GM10266 (cell line): ENCODE results near the gene ARHGEF16.

Source experiments
- DNase-seq: peaks from one replicate; pipeline ENCODE4 v3.0.0; 2012; ENCODE audit errors: extremely low spot score
- TF ChIP-seq, protein P1 (sequence below): IDR thresholded peaks from 2 replicates; pipeline ENCODE4 v1.5.1; 2012; ENCODE audit warnings: mild to moderate bottlenecking, low read depth; ENCODE audit not compliant: control insufficient read depth, insufficient read depth; ENCODE audit errors: missing control alignments

The ARHGEF16 gene

DNA sequence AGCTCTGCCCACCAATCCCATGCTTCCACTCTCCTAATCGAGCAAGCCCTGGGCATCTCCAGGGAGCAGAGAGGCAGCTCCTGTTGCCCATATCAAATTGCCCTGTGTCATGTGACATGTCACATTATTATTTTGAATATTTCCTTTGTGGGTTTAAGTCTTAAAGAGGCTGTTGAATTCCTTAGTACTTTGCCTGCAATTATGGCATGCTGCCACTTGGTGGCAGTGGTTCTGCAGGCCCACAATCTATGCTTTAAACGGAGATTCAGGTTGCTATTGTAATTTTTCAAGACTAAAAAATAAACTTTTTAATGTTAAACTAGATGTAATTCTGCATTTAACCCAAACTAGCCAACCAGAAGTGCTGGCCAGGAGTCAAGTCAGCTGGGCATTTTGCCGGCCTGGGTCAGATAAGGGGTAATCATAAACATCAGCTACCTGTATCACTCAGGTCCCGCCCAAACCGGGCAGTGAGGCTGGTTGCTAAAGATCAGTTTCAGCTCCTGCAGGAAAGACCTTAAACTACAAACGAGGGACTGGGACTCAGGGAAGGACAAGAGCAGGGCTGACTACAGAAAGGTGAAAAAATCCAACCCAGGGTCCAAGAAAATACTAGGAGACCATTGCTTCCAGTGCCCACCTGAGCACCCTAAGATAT is 37.3 kb upstream of the ARHGEF16 start:
- TF ChIP-seq, protein P1, sequence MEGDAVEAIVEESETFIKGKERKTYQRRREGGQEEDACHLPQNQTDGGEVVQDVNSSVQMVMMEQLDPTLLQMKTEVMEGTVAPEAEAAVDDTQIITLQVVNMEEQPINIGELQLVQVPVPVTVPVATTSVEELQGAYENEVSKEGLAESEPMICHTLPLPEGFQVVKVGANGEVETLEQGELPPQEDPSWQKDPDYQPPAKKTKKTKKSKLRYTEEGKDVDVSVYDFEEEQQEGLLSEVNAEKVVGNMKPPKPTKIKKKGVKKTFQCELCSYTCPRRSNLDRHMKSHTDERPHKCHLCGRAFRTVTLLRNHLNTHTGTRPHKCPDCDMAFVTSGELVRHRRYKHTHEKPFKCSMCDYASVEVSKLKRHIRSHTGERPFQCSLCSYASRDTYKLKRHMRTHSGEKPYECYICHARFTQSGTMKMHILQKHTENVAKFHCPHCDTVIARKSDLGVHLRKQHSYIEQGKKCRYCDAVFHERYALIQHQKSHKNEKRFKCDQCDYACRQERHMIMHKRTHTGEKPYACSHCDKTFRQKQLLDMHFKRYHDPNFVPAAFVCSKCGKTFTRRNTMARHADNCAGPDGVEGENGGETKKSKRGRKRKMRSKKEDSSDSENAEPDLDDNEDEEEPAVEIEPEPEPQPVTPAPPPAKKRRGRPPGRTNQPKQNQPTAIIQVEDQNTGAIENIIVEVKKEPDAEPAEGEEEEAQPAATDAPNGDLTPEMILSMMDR: no peak
- DNase-seq: no peak

DNA sequence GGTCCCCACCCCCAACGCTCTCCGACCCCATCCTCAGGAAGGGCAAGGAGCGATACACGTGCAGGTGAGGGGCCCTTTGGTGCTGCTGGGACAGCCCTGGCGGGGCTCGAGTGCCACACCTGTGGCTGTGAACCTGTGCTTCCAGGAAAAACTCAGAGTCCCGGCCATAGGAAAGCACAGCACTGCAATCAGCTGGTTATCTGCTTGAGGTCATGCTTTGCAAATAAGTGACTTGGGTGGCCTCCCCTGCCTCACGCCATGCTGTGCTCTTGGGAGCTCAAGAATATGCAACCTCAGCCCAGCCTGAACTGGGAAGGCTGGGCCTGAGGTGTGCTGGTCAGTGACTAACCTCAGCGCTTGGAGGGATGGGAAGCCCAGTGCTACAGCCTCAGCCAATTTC is 36.5 kb upstream of the ARHGEF16 start:
- TF ChIP-seq, protein P1: no peak

DNA sequence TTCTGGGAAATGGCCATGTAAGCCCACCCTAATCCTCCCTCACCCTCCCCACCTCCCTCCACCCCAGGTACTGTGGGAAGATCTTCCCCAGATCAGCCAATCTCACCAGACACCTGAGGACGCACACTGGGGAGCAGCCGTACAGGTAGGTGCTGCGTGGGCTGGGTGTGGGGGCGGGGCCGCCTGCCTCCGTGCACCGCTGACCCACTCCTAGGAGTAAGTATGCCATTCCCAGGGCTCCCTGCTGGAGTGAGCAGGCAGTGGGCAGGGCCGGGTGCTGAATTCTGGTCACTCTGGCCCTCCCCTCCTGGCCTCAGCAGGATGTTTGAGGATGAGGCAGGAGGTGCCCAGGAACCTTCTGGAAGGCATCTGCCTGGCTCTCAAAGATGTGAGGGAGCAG is 35.9 kb upstream of the ARHGEF16 start:
- DNase-seq: no peak
- TF ChIP-seq, protein P1: no peak

More for the DNA sequence above, 36.5 kb upstream of the ARHGEF16 start:
- no peak for DNase-seq

DNA sequence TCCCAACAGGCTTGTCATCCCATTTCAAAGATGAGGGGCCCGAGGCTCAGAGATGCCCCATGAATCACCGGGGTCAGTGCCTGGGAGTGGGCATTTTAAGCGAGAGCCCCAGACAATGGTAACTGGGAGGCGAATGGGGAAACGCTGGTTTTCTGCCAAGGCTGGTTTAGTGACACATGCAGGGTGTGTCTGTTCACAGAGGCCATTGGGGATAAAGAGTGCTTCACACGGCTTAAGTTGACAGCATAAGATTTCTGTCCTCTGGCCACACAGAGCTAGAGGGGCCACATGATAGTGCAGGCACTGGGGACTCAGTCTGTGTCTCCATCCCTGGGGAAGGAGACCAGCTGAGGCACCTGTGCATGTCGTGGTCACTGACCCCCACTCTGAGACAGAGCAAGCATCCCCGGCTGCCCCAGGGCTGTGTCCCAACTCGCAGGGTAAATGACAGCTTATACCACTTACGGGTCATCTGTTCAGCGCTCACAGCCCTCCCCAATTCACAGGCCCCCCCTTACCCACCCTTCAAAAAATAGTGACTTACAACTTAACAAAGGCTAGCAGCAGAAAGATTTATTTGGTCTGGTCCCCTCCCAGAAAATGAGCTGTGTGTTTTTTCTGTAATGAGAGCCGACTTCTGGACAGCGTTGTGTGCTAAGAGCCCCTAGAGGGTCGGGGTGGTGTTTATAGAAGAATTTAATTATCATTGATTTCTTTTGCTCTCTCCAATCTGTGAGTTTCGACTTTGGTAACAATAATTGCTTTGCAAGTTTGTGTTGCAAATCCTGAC is 34.9 kb upstream of the ARHGEF16 start:
- TF ChIP-seq, protein P1: no peak
- DNase-seq: no peak

DNA sequence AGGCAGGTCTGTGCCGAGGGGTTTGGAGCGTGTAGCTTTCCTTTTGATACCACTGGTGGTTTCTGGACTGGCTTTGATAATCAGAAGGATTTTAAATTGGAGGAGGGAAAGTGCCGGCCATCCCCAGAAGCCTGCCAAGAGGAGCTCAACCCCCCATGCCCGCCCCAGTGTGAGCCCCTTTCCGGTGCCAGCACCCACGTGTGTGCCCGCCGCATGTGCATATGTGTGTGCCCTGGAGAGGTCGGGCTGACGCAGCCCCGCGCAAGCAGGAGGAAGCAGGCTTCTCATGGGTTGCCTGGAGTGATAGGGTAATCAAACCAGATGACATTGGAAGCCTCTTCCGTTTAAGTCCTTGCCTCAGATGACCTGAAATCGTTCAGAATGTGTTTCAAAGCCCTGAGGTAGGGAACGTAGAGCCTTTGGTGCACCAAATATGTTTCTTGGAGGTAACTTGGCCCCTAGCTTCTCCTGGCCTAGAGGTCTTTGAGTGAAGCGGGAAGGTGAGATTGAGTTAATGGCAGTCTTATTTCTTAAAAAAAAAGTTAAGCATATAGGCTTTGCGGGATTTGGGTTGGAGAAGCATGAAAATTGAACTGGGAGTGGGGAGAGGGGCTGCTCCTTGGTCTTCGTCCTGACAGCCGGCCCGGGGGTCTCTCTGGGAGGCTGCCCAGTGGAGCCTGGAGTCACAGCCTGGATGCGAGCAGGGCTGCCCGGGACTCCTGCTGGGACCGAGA is 34.1 kb upstream of the ARHGEF16 start:
- TF ChIP-seq, protein P1: no peak
- no peak for DNase-seq

DNA sequence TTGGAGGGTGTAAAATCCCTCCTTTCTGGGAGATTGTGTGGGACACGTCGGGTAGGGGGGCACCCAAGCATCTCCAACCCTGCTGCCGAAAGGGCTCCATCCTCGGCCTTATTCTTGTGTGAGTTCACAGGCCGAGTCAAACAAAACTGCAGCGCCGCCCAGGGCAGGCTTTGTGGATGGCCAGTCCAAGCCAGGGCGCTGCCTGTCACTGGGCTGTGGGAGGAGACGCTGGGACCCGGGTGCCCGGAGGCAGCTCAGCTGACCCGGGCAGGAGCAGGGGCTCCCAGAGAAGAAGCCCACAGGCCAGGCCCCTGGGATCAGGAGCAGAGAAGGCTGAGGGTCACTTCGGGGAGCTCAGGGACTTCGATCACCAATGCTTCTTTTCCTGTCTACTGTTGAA is 31.8 kb upstream of the ARHGEF16 start:
- TF ChIP-seq, protein P1: no peak
- no peak for DNase-seq
